IMR-90 (cell line): Measurements from ENCODE around the gene FTL. TPM values are rescaled to one million over a fixed set of nuclear protein-coding genes. Genes with fewer than 3 reads are reported as not detected.

Experiments
- ATAC-seq: fragments of 200-7000 bp; cut with Tn5 transposase; 2 replicates; pipeline ENCODE4 v1.9.1; 2020; ENCODE audit warnings: low read depth, mild to moderate bottlenecking, moderate library complexity
- BruUV-seq: library from RNA; stranded (reverse); fragments of 400-500 nt; replicated peaks from 2 replicates; lab custom pipeline; 2021; lab: Mats Ljungman, UMichigan
- CTCF ChIA-PET: fragments of 300-600 bp; formaldehyde crosslinking; extraction: SDS; loops from one replicate; lab custom pipeline; 2021; ENCODE audit warnings: antibody characterized with exemption; lab: Yijun Ruan, JAX
- POLR2A ChIA-PET: fragments of 300-600 bp; sonication (Branson Sonifier 250); formaldehyde crosslinking; loops from one replicate; lab custom pipeline; 2022; ENCODE audit warnings: antibody characterized with exemption; ENCODE audit not compliant: unreplicated experiment; lab: Charles Lee
- DNase-seq: peaks from one replicate; pipeline ENCODE4 v3.0.0; 2013
- H2AFZ ChIP-seq: replicated peaks from 2 replicates; pipeline ENCODE3; 2013; ENCODE audit warnings: low read length, mild to moderate bottlenecking; ENCODE audit not compliant: poor library complexity
- H2AK5ac ChIP-seq: 2 replicates; pipeline ENCODE4 v1.6.1; 2013; ENCODE audit warnings: low read depth, low read length, inconsistent platforms
- H2AK9ac ChIP-seq: replicated peaks from 2 replicates; pipeline ENCODE3; 2013; ENCODE audit warnings: mild to moderate bottlenecking, low read depth, low read length, moderate library complexity; ENCODE audit not compliant: poor library complexity
- H2BK120ac ChIP-seq: 2 replicates; pipeline ENCODE4 v1.6.1; 2013; ENCODE audit warnings: low read depth, low read length, inconsistent platforms
- H2BK15ac ChIP-seq: 3 replicates; pipeline ENCODE4 v1.6.1; 2013; ENCODE audit warnings: low read depth, low read length, inconsistent platforms
- H2BK20ac ChIP-seq: 2 replicates; pipeline ENCODE4 v1.6.1; 2013; ENCODE audit warnings: low read depth, mild to moderate bottlenecking, inconsistent platforms, low read length, moderate library complexity
- H2BK5ac ChIP-seq: 2 replicates; pipeline ENCODE4 v1.6.1; 2013; ENCODE audit warnings: mild to moderate bottlenecking, low read depth, low read length, inconsistent platforms; ENCODE audit not compliant: poor library complexity, severe bottlenecking
- H3K14ac ChIP-seq: replicated peaks from 2 replicates; pipeline ENCODE4 v1.6.1; 2013; ENCODE audit warnings: low read depth, low read length, inconsistent platforms
- H3K18ac ChIP-seq: 2 replicates; pipeline ENCODE4 v1.6.1; 2013; ENCODE audit warnings: low read depth, low read length, control low read depth
- H3K23ac ChIP-seq: 2 replicates; pipeline ENCODE4 v1.6.1; 2013; ENCODE audit warnings: low read depth, low read length, inconsistent platforms
- H3K27ac ChIP-seq: 2 replicates; pipeline ENCODE4 v1.5.1; 2013; ENCODE audit warnings: mild to moderate bottlenecking, control low read depth, low read length; ENCODE audit not compliant: insufficient read depth
- H3K27me3 ChIP-seq: 2 replicates; pipeline ENCODE4 v1.6.1; 2013; ENCODE audit warnings: low read length; ENCODE audit not compliant: control insufficient read depth, insufficient read depth
- H3K36me3 ChIP-seq: 2 replicates; pipeline ENCODE4 v1.6.1; 2013; ENCODE audit warnings: low read length, mixed read lengths; ENCODE audit not compliant: control insufficient read depth, insufficient read depth
- H3K4ac ChIP-seq: 2 replicates; pipeline ENCODE4 v1.6.1; 2013; ENCODE audit warnings: low read depth, low read length, inconsistent platforms
- H3K4me1 ChIP-seq: 2 replicates; pipeline ENCODE4 v1.6.1; 2013; ENCODE audit warnings: low read length, mixed read lengths; ENCODE audit not compliant: control insufficient read depth, insufficient read depth
- H3K4me2 ChIP-seq: 2 replicates; pipeline ENCODE4 v1.6.1; 2013; ENCODE audit warnings: low read depth, mild to moderate bottlenecking, control low read depth, low read length, moderate library complexity
- H3K4me3 ChIP-seq: 2 replicates; pipeline ENCODE4 v1.5.1; 2013; ENCODE audit warnings: low read depth, mild to moderate bottlenecking, control low read depth, low read length, moderate library complexity; ENCODE audit not compliant: insufficient read depth
- H3K56ac ChIP-seq: 2 replicates; pipeline ENCODE4 v1.6.1; 2013; ENCODE audit warnings: low read length, inconsistent platforms; ENCODE audit not compliant: insufficient read depth; ENCODE audit errors: extremely low read depth
- H3K79me1 ChIP-seq, 2 experiments: 2 replicates each; pipeline ENCODE4 v1.6.1; 2013; ENCODE audit warnings: low read length in 2 of 2, inconsistent platforms in 1 of 2, low read depth in 1 of 2
- H3K9ac ChIP-seq: 2 replicates; pipeline ENCODE4 v1.6.1; 2013; ENCODE audit warnings: low read depth, low read length, control low read depth
- H3K9me1 ChIP-seq: 2 replicates; pipeline ENCODE4 v1.6.1; 2013; ENCODE audit warnings: low read length, inconsistent platforms; ENCODE audit not compliant: insufficient read depth
- H3K9me3 ChIP-seq: 2 replicates; pipeline ENCODE4 v1.6.1; 2013; ENCODE audit warnings: low read length; ENCODE audit not compliant: control insufficient read depth, insufficient read depth
- H4K20me1 ChIP-seq: 2 replicates; pipeline ENCODE4 v1.6.1; 2013; ENCODE audit warnings: low read length, inconsistent platforms; ENCODE audit not compliant: insufficient read depth
- H4K5ac ChIP-seq: 2 replicates; pipeline ENCODE4 v1.6.1; 2013; ENCODE audit warnings: mild to moderate bottlenecking, low read depth, low read length, control low read depth
- H4K8ac ChIP-seq, 2 experiments: 2 replicates each; pipeline ENCODE4 v1.6.1; 2013; ENCODE audit warnings: low read depth in 2 of 2, low read length in 2 of 2, control low read depth in 1 of 2, inconsistent platforms in 1 of 2
- H4K91ac ChIP-seq: 2 replicates; pipeline ENCODE4 v1.6.1; 2013; ENCODE audit warnings: low read depth, low read length, inconsistent platforms; ENCODE audit not compliant: insufficient read depth
- CHD1 ChIP-seq: IDR thresholded peaks from 2 replicates; pipeline ENCODE4 v1.6.1; 2012; ENCODE audit warnings: low read depth, low read length, improper control_type of control experiment
- FOS ChIP-seq: fragments of 150-350 bp; IDR thresholded peaks from 2 replicates; pipeline ENCODE4 v1.6.1; 2016; ENCODE audit warnings: low read depth, low read length
- MAFK ChIP-seq: IDR thresholded peaks from 2 replicates; pipeline ENCODE4 v1.6.1; 2012; ENCODE audit warnings: low read depth, low read length, improper control_type of control experiment
- MAZ ChIP-seq: IDR thresholded peaks from 2 replicates; pipeline ENCODE4 v1.6.1; 2012; ENCODE audit warnings: low read depth, mild to moderate bottlenecking, low read length, improper control_type of control experiment, moderate library complexity, borderline replicate concordance
- MXI1 ChIP-seq: IDR thresholded peaks from 2 replicates; pipeline ENCODE4 v1.6.1; 2012; ENCODE audit warnings: low read depth, mild to moderate bottlenecking, low read length, moderate library complexity, borderline replicate concordance
- NFE2L2 ChIP-seq: fragments of 150-350 bp; IDR thresholded peaks from 2 replicates; pipeline ENCODE4 v1.6.1; 2016; ENCODE audit warnings: low read depth, mild to moderate bottlenecking, low read length
- RAD21 ChIP-seq: IDR thresholded peaks from 2 replicates; pipeline ENCODE4 v1.6.1; 2012; ENCODE audit warnings: low read length, improper control_type of control experiment
- RCOR1 ChIP-seq: IDR thresholded peaks from 2 replicates; pipeline ENCODE4 v1.6.1; 2012; ENCODE audit warnings: mild to moderate bottlenecking, low read length, improper control_type of control experiment; ENCODE audit not compliant: insufficient replicate concordance
- SMC3 ChIP-seq: fragments of 150-350 bp; IDR thresholded peaks from 2 replicates; pipeline ENCODE4 v1.6.1; 2016; ENCODE audit warnings: low read depth, mild to moderate bottlenecking, antibody characterized with exemption, low read length, moderate library complexity
- USF2 ChIP-seq: fragments of 150-350 bp; IDR thresholded peaks from 2 replicates; pipeline ENCODE4 v1.6.1; 2017; ENCODE audit warnings: mild to moderate bottlenecking, antibody characterized with exemption, low read length, low read depth
- WGBS, 2 experiments: methylation state at CpG; one replicate each; pipeline versions ENCODE4 v1.1.5 to v1.1.7; 2013; ENCODE audit warnings: missing lambda C conversion rate in 2 of 2; ENCODE audit not compliant: insufficient read length in 1 of 2; ENCODE audit errors: extremely low coverage in 2 of 2; 5-methylcytosine and 5-hydroxymethylcytosine counted together
- dilution Hi-C: fragments of 300-500 bp; cut with HindIII; formaldehyde crosslinking; loops from one replicate; pipeline ENCODE4 v1.14.3; 2018; ENCODE audit warnings: low sequenced_read_pairs; ENCODE audit not compliant: unreplicated experiment
- in situ Hi-C: fragments of 300-500 bp; cut with MboI; formaldehyde crosslinking; loops from 3 replicates; pipeline ENCODE4 v1.14.3; 2019; ENCODE audit warnings: low sequenced_read_pairs, inconsistent platforms, mixed read lengths
- intact Hi-C: fragments of 100-400 bp; cut with micrococcal nuclease; formaldehyde crosslinking; loops from 2 replicates; pipeline ENCODE4 v1.10.0; 2022
- polyA plus RNA-seq, 3 experiments: library from polyadenylated mRNA; depleted of rRNA; stranded (reverse); fragments of >200 nt; gene quantifications; 2 replicates each; pipeline ENCODE4 v1.2.3, GENCODE V29; 2012; ENCODE audit warnings: low replicate concordance in 1 of 3
- total RNA-seq: library from RNA; depleted of rRNA; stranded (reverse); fragments of >200 nt; gene quantifications from 2 replicates; pipeline ENCODE4 v1.2.3, GENCODE V29; 2012
- TF ChIP-seq, protein P1 (sequence below): fragments of 150-350 bp; IDR thresholded peaks from 2 replicates; pipeline ENCODE4 v1.6.1; 2016; ENCODE audit warnings: low read depth, mild to moderate bottlenecking, low read length, moderate library complexity, borderline replicate concordance
- TF ChIP-seq, protein P2 (sequence below): conservative IDR thresholded peaks from 2 replicates; pipeline ENCODE4 v1.5.1; 2012; ENCODE audit warnings: mild to moderate bottlenecking, low read depth, low read length, improper control_type of control experiment

FTL gene
- total and polyA plus RNA-seq, 2 of the 4 experiments (the other 2 are of a cell fraction): 1,057 to 2,944 TPM

- Histone ChIP-seq H2AFZ (peak overlapping the region; percentile 1), H2BK120ac (no peak overlapping the region), H3K27ac (no peak overlapping the region), H3K23ac (no peak overlapping the region), H3K9ac (no peak overlapping the region), H3K4ac (no peak overlapping the region), H2BK5ac (no peak overlapping the region), H3K79me1 (peaks cover 0 to 13% of the 10 kb centered on the region in 2 experiments; a peak in 1 of 4 replicates), H4K5ac (no peak overlapping the region), H3K18ac (no peak overlapping the region), H3K9me3 (no peaks in the 10 kb centered on the region), H4K8ac (no peak overlapping the region), H3K4me2 (no peak overlapping the region), H4K20me1 (no peaks in the 10 kb centered on the region; the same call in 1 of the 2 replicates), H2AK5ac (no peak overlapping the region), H3K9me1 (peaks cover 12% of the 10 kb centered on the region; the same call in 1 of the 2 replicates), H2BK20ac (no peak overlapping the region), H3K56ac (no peak overlapping the region), H3K4me3 (no peak overlapping the region), H3K27me3 (no peaks in the 10 kb centered on the region), H3K4me1 (peaks cover 11% of the 10 kb centered on the region), H4K91ac (no peak overlapping the region), H3K14ac (no peak overlapping the region), H2BK15ac (no peak overlapping the region), H3K36me3 (peaks cover 42% of the 10 kb centered on the region), H2AK9ac (no peak overlapping the region)
- ChIA-PET POLR2A (interaction anchor here (0.6 kb wide), 1 partner anchor 74 kb away, joined by 4 read pairs; no protein-coding TSS in a partner anchor), CTCF (no interaction called here)
- 96% methylated on average over 3 of the region's 12 CpGs; no CpG with 5 or more reads in 1 of the 2 experiments for WGBS, 2 experiments
- dilution Hi-C loops (no loop called here), in situ Hi-C loops (no loop called here), intact Hi-C loops (no loop called here)
- TF ChIP-seq FOS (no peak), RAD21 (no peak), MAZ (no peak), MAFK (no peak), RCOR1 (no peak), USF2 (no peak), NFE2L2 (no peak), CHD1 (no peak), MXI1 (no peak), SMC3 (no peak)
- TF ChIP-seq, protein P1, sequence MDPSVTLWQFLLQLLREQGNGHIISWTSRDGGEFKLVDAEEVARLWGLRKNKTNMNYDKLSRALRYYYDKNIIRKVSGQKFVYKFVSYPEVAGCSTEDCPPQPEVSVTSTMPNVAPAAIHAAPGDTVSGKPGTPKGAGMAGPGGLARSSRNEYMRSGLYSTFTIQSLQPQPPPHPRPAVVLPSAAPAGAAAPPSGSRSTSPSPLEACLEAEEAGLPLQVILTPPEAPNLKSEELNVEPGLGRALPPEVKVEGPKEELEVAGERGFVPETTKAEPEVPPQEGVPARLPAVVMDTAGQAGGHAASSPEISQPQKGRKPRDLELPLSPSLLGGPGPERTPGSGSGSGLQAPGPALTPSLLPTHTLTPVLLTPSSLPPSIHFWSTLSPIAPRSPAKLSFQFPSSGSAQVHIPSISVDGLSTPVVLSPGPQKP: no peak
- TF ChIP-seq, protein P2, sequence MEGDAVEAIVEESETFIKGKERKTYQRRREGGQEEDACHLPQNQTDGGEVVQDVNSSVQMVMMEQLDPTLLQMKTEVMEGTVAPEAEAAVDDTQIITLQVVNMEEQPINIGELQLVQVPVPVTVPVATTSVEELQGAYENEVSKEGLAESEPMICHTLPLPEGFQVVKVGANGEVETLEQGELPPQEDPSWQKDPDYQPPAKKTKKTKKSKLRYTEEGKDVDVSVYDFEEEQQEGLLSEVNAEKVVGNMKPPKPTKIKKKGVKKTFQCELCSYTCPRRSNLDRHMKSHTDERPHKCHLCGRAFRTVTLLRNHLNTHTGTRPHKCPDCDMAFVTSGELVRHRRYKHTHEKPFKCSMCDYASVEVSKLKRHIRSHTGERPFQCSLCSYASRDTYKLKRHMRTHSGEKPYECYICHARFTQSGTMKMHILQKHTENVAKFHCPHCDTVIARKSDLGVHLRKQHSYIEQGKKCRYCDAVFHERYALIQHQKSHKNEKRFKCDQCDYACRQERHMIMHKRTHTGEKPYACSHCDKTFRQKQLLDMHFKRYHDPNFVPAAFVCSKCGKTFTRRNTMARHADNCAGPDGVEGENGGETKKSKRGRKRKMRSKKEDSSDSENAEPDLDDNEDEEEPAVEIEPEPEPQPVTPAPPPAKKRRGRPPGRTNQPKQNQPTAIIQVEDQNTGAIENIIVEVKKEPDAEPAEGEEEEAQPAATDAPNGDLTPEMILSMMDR: no peak
- BruUV-seq: no TSS peak
- DNase-seq (no peak), ATAC-seq (no peak)
Observed at GRCh38 chr19:48921721-48922500, 43.2 kb upstream of the FTL start.
